KBM-7 (cell line): ENCODE data around the gene THOC7.

Source experiments
- DNase-seq: peaks from one replicate; pipeline ENCODE4 v3.0.0-alpha.2; 2015
- in situ Hi-C: fragments of 300-500 bp; cut with MboI; formaldehyde crosslinking; loops from 2 replicates; pipeline ENCODE4 v1.14.3; 2020; ENCODE audit warnings: low sequenced_read_pairs, low pct_unique_long_range_greater_than_20kb, mixed read lengths

Gene THOC7

GRCh38 chr3:63853106-63853505 lies 10.5 kb downstream of the THOC7 start:
- DNase-seq, result no peak
- in situ Hi-C loops, result no loop called here

- no peak for DNase-seq
- in situ Hi-C loops, result no loop called here
Observed at GRCh38 chr3:63851287-63851686, 12.3 kb downstream of the THOC7 start.

- in situ Hi-C loops, result no loop called here
- no peak for DNase-seq
Observed at GRCh38 chr3:63849175-63849574, 14.4 kb downstream of the THOC7 start.

GRCh38 chr3:63847718-63848450 lies 15.7 kb downstream of the THOC7 start:
- DNase-seq, result no peak
- in situ Hi-C loops, result no loop called here

GRCh38 chr3:63845215-63845614 lies 18.4 kb downstream of the THOC7 start:
- no peak for DNase-seq
- in situ Hi-C loops, result no loop called here

GRCh38 chr3:63842127-63842526 lies 21.5 kb downstream of the THOC7 start:
- in situ Hi-C loops, result no loop called here
- no peak for DNase-seq

- in situ Hi-C loops, result no loop called here
- no peak for DNase-seq
Observed at GRCh38 chr3:63841704-63842103, 21.9 kb downstream of the THOC7 start.

GRCh38 chr3:63832395-63832794 lies 31.2 kb downstream of the THOC7 start:
- in situ Hi-C loops, result no loop called here
- no peak for DNase-seq

GRCh38 chr3:63830526-63830925 lies 33.1 kb downstream of the THOC7 start:
- no peak for DNase-seq
- in situ Hi-C loops, result no loop called here

- in situ Hi-C loops, result loop anchor here (25.0 kb wide), 1 partner anchor 462 kb away; no protein-coding TSS in a partner anchor
- DNase-seq, result no peak
Observed at GRCh38 chr3:63824309-63824708, 39.3 kb downstream of the THOC7 start.

GRCh38 chr3:63819151-63819398 lies 44.5 kb downstream of the THOC7 start, which contains the start of gene C3orf49:
TSS of gene C3orf49 (plus strand) at chr3:63819299. CDS start at chr3:63819472, 173 bp downstream.
- in situ Hi-C loops, result loop anchor here (25.0 kb wide), 1 partner anchor 457 kb away; no protein-coding TSS in a partner anchor
- no peak for DNase-seq

- in situ Hi-C loops, result loop anchor here (25.0 kb wide), 1 partner anchor 456 kb away; no protein-coding TSS in a partner anchor
- peak; percentile 70 for DNase-seq
Observed at GRCh38 chr3:63818282-63819150, 45.1 kb downstream of the THOC7 start.

- no peak for DNase-seq
- in situ Hi-C loops, result loop anchor here (25.0 kb wide), 1 partner anchor 455 kb away; no protein-coding TSS in a partner anchor
Observed at GRCh38 chr3:63817225-63817624, 46.4 kb downstream of the THOC7 start.

GRCh38 chr3:63814237-63814636 lies 49.4 kb downstream of the THOC7 start:
- in situ Hi-C loops, result loop anchor here (25.0 kb wide), 1 partner anchor 452 kb away; no protein-coding TSS in a partner anchor
- no peak for DNase-seq

- in situ Hi-C loops, result loop anchor here (25.0 kb wide), 1 partner anchor 447 kb away; no protein-coding TSS in a partner anchor
- DNase-seq, result no peak
Observed at GRCh38 chr3:63809607-63810006, 54.0 kb downstream of the THOC7 start.

- no peak for DNase-seq
- in situ Hi-C loops, result loop anchor here (25.0 kb wide), 1 partner anchor 446 kb away; no protein-coding TSS in a partner anchor
Observed at GRCh38 chr3:63808633-63809032, 55.0 kb downstream of the THOC7 start.

GRCh38 chr3:63807961-63808565 lies 55.5 kb downstream of the THOC7 start:
- no peak for DNase-seq
- in situ Hi-C loops, result loop anchor here (25.0 kb wide), 1 partner anchor 446 kb away; no protein-coding TSS in a partner anchor

- in situ Hi-C loops, result loop anchor here (25.0 kb wide), 1 partner anchor 442 kb away; no protein-coding TSS in a partner anchor
- DNase-seq, result no peak
Observed at GRCh38 chr3:63803911-63804310, 59.7 kb downstream of the THOC7 start.

GRCh38 chr3:63800097-63800496 lies 63.5 kb downstream of the THOC7 start:
- no peak for DNase-seq
- in situ Hi-C loops, result loop anchor here (25.0 kb wide), 1 partner anchor 438 kb away; no protein-coding TSS in a partner anchor
